ENCODE data around the gene FBXL4.

- TF ChIP-seq CTCF (IDR thresholded peaks at IDR 0.05) (no peak), POLR2A (IDR thresholded peaks at IDR 0.05) (no peak), POLR2AphosphoS5 (IDR thresholded peaks at IDR 0.05) (no peak)
These were observed 75.9 kb downstream of the FBXL4 start for GRCh38 chr6:98871821-98872220.
